Endothelial cell of umbilical vein (primary cell): ENCODE results near the gene CNTN6. TPM values are rescaled to one million over a fixed set of nuclear protein-coding genes. Genes with fewer than 3 reads are reported as not detected.

Source experiments
- BruUV-seq: library from RNA; stranded (reverse); fragments of 400-500 nt; replicated peaks from 2 replicates; lab custom pipeline; 2021; lab: Mats Ljungman, UMichigan
- CTCF ChIA-PET: fragments of 300-600, 350-600 bp; sonication (Branson Sonifier 250); formaldehyde crosslinking; loops from one replicate; lab custom pipeline; 2021; ENCODE audit warnings: antibody characterized with exemption, inconsistent platforms; lab: Charles Lee
- POLR2A ChIA-PET: fragments of 300-600, 350-600 bp; sonication (Branson Sonifier 250); formaldehyde crosslinking; loops from one replicate; lab custom pipeline; 2021; ENCODE audit warnings: antibody characterized with exemption, inconsistent platforms; lab: Charles Lee
- DNase-seq: peaks from one replicate; pipeline ENCODE4 v3.0.0-alpha.2; 2011; ENCODE audit warnings: low read depth, low spot score
- FAIRE-seq: peaks from 2 replicates; lab custom pipeline; 2011; peaks lifted over from hg19 to GRCh38; lab: Jason Lieb, UNC
- H2AFZ ChIP-seq: 2 replicates; pipeline ENCODE4 v1.6.0; 2012; ENCODE audit warnings: low read depth, low read length, control low read depth, inconsistent platforms
- H3K27ac ChIP-seq: 2 replicates; pipeline ENCODE4 v1.5.1; 2011; ENCODE audit warnings: low read depth, mild to moderate bottlenecking, control low read depth, low read length, moderate library complexity; ENCODE audit not compliant: insufficient read depth
- H3K27me3 ChIP-seq, 2 experiments: 2 replicates each; pipeline versions ENCODE4 v1.6.0 to v1.6.1; 2011; ENCODE audit warnings: low read length in 2 of 2, mixed read lengths in 1 of 2; ENCODE audit not compliant: control insufficient read depth in 2 of 2, insufficient read depth in 2 of 2
- H3K36me3 ChIP-seq, 2 experiments: 2 replicates in 1 of 2; 3 replicates in 1 of 2; pipeline ENCODE4 v1.5.1; 2011; ENCODE audit warnings: low read length in 2 of 2, mild to moderate bottlenecking in 1 of 2, moderate library complexity in 1 of 2; ENCODE audit not compliant: control insufficient read depth in 2 of 2, insufficient read depth in 2 of 2; ENCODE audit errors: extremely low read depth in 1 of 2
- H3K4me1 ChIP-seq: 3 replicates; pipeline ENCODE4 v1.5.1; 2011; ENCODE audit warnings: mild to moderate bottlenecking, low read length; ENCODE audit not compliant: control insufficient read depth, insufficient read depth; ENCODE audit errors: extremely low read depth
- H3K4me2 ChIP-seq: 2 replicates; pipeline ENCODE4 v1.6.1; 2011; ENCODE audit warnings: low read length, control low read depth, mixed read lengths; ENCODE audit not compliant: insufficient read depth
- H3K4me3 ChIP-seq, 3 experiments: fragments of 200-600 bp in 1 of 3; sonication (generic), shearing (Covaris generic) in 1 of 3; replicated peaks in 1 of 3; 2 replicates each; pipeline ENCODE4 v1.5.1; 2011 to 2016; ENCODE audit warnings: control low read depth in 3 of 3, low read length in 3 of 3, mild to moderate bottlenecking in 2 of 3, inconsistent platforms in 1 of 3, low read depth in 1 of 3, moderate library complexity in 1 of 3; ENCODE audit not compliant: insufficient read depth in 1 of 3
- H3K79me2 ChIP-seq: 2 replicates; pipeline ENCODE4 v1.6.0; 2012; ENCODE audit warnings: low read length, inconsistent platforms; ENCODE audit not compliant: control insufficient read depth, insufficient read depth
- H3K9ac ChIP-seq: replicated peaks from 2 replicates; pipeline ENCODE3; 2011; ENCODE audit warnings: low read length, control low read depth; ENCODE audit not compliant: insufficient read depth; ENCODE audit errors: extremely low read depth
- H3K9me1 ChIP-seq: replicated peaks from 3 replicates; pipeline ENCODE4 v1.6.0; 2011; ENCODE audit warnings: mild to moderate bottlenecking, low read length; ENCODE audit not compliant: control insufficient read depth, insufficient read depth; ENCODE audit errors: extremely low read depth
- H3K9me3 ChIP-seq: replicated peaks from 2 replicates; pipeline ENCODE4 v1.5.1; 2012; ENCODE audit warnings: low read length, inconsistent platforms; ENCODE audit not compliant: control insufficient read depth, insufficient read depth
- H4K20me1 ChIP-seq: replicated peaks from 2 replicates; pipeline ENCODE3; 2011; ENCODE audit warnings: mild to moderate bottlenecking, low read length; ENCODE audit not compliant: control insufficient read depth, insufficient read depth; ENCODE audit errors: extremely low read depth
- EZH2 ChIP-seq: IDR thresholded peaks from 2 replicates; pipeline ENCODE4 v1.6.1; 2012; ENCODE audit warnings: borderline replicate concordance, low read depth, mild to moderate bottlenecking, moderate library complexity, low read length, inconsistent platforms; ENCODE audit not compliant: severe bottlenecking
- FOS ChIP-seq: IDR thresholded peaks from 2 replicates; pipeline ENCODE4 v1.6.1; 2011; ENCODE audit warnings: mild to moderate bottlenecking, low read length, moderate library complexity, borderline replicate concordance; ENCODE audit not compliant: insufficient read depth
- GATA2 ChIP-seq: IDR thresholded peaks from 2 replicates; pipeline ENCODE4 v1.7.0; 2011; ENCODE audit warnings: low read depth, mild to moderate bottlenecking, moderate library complexity, mixed read lengths, low read length; ENCODE audit not compliant: insufficient read length, insufficient read depth
- JUN ChIP-seq: IDR thresholded peaks from 2 replicates; pipeline ENCODE4 v1.6.1; 2011; ENCODE audit warnings: borderline replicate concordance, low read depth; ENCODE audit not compliant: insufficient read length, insufficient read depth
- MYC ChIP-seq: IDR thresholded peaks from one replicate; pipeline ENCODE4 v1.6.1; 2011; ENCODE audit warnings: mild to moderate bottlenecking, low read depth, low read length
- POLR2A ChIP-seq: IDR thresholded peaks from 2 replicates; pipeline ENCODE4 v1.6.1; 2012; ENCODE audit warnings: low read depth, mild to moderate bottlenecking, control low read depth, low read length
- POLR2AphosphoS5 ChIP-seq: IDR thresholded peaks from 2 replicates; pipeline ENCODE4 v1.6.1; 2012; ENCODE audit warnings: low read depth, mild to moderate bottlenecking, control low read depth, low read length, moderate library complexity; ENCODE audit not compliant: insufficient read depth
- dilution Hi-C: fragments of 300-500 bp; cut with MboI; formaldehyde crosslinking; loops from one replicate; pipeline ENCODE4 v1.15.0; 2019; ENCODE audit warnings: low sequenced_read_pairs; ENCODE audit not compliant: extremely low pct_ligation_motif_present
- intact Hi-C: fragments of 100-400 bp; cut with micrococcal nuclease; formaldehyde crosslinking; loops from one replicate; pipeline ENCODE4 v1.10.0; 2022
- polyA plus RNA-seq, 4 experiments: library from polyadenylated mRNA; depleted of rRNA in 3 of 4; stranded (reverse) in 3 of 4; unstranded in 1 of 4; fragments of >200 nt; gene quantifications; 2 replicates each; pipeline versions ENCODE4 v1.2.1 to v1.2.3, GENCODE V29; 2011 to 2012; ENCODE audit warnings: missing spikeins in 1 of 4
- total RNA-seq: library from RNA; stranded (reverse); gene quantifications from 2 replicates; pipeline ENCODE4 v1.2.3, GENCODE V29; 2021
- TF ChIP-seq, protein P1 (sequence below), 2 donors: IDR thresholded peaks; 1 replicate in 1 of 2; 2 replicates in 1 of 2; pipeline ENCODE4 v1.5.1; 2011; ENCODE audit warnings: low read length in 2 of 2, mild to moderate bottlenecking in 2 of 2, moderate library complexity in 2 of 2, control low read depth in 1 of 2, inconsistent platforms in 1 of 2, low read depth in 1 of 2; ENCODE audit not compliant: insufficient read depth in 1 of 2; ENCODE audit errors: extremely low read depth in 1 of 2
- TF ChIP-seq, protein P2 (sequence below): IDR thresholded peaks from 2 replicates; pipeline ENCODE4 v1.6.1; 2011; ENCODE audit not compliant: insufficient read depth, insufficient read length

Gene CNTN6
- total and polyA plus RNA-seq, 2 donors (not counting 3 experiments of a cell fraction or from before 2014, with no cell fraction given), result not detected

DNA sequence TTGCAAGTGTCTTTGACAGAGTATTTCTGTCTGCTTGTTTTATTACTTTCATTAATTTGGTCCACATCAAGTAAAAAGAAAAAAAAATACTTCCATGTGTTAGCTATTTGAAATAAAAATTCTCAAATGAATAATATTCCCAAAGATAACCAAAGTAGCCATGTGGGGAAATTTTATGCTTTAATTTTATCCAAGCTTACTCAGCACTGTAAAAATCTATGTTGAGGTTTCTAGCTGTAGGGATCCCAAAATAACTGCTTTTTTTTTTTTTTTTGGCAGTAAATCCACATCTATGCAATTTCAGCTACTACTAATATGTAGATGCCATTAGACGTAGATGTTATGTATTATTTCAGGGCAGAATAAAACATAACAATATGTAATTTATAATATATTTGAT lies 35.4 kb upstream of the CNTN6 start:
- no peak overlapping the region for H3K4me2 ChIP-seq
- no peaks in the 10 kb centered on the region for H3K27me3 ChIP-seq
- no peaks in the 10 kb centered on the region for H3K9me1 ChIP-seq
- ChIA-PET POLR2A (no interaction called here), CTCF (no interaction called here)
- H3K27ac ChIP-seq, result no peak overlapping the region
- no peaks in the 10 kb centered on the region for H3K36me3 ChIP-seq
- H3K79me2 ChIP-seq, result no peaks in the 10 kb centered on the region
- TF ChIP-seq POLR2A, result no peak
- TF ChIP-seq JUN, result no peak
- no peak for TF ChIP-seq FOS
- no peak for TF ChIP-seq MYC
- no peak for TF ChIP-seq GATA2
- TF ChIP-seq EZH2, result no peak
- TF ChIP-seq, protein P1, sequence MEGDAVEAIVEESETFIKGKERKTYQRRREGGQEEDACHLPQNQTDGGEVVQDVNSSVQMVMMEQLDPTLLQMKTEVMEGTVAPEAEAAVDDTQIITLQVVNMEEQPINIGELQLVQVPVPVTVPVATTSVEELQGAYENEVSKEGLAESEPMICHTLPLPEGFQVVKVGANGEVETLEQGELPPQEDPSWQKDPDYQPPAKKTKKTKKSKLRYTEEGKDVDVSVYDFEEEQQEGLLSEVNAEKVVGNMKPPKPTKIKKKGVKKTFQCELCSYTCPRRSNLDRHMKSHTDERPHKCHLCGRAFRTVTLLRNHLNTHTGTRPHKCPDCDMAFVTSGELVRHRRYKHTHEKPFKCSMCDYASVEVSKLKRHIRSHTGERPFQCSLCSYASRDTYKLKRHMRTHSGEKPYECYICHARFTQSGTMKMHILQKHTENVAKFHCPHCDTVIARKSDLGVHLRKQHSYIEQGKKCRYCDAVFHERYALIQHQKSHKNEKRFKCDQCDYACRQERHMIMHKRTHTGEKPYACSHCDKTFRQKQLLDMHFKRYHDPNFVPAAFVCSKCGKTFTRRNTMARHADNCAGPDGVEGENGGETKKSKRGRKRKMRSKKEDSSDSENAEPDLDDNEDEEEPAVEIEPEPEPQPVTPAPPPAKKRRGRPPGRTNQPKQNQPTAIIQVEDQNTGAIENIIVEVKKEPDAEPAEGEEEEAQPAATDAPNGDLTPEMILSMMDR (IDR thresholded peaks at IDR 0.05; ENCODE audit: extremely low read depth in 1 of 2, insufficient read depth in 1 of 2, low read depth in 1 of 2, low read length in 2 of 2), result no peak
- TF ChIP-seq, protein P2, sequence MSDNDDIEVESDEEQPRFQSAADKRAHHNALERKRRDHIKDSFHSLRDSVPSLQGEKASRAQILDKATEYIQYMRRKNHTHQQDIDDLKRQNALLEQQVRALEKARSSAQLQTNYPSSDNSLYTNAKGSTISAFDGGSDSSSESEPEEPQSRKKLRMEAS, result no peak
- TF ChIP-seq POLR2AphosphoS5, result no peak
- no peak overlapping the region for H2AFZ ChIP-seq
- dilution Hi-C loops, result no loop called here
- FAIRE-seq, result no peak
- no peak for DNase-seq
- no peaks in the 10 kb centered on the region for H4K20me1 ChIP-seq
- intact Hi-C loops, result no loop called here
- BruUV-seq, result no TSS peak
- no peaks in the 10 kb centered on the region for H3K9me3 ChIP-seq
- no peaks in the 10 kb centered on the region for H3K4me1 ChIP-seq
- no peak overlapping the region for H3K4me3 ChIP-seq
- H3K9ac ChIP-seq, result no peak overlapping the region
